ENCODE data around the gene LHX3. TPM values are rescaled to one million over a fixed set of nuclear protein-coding genes. Genes with fewer than 3 reads are reported as not detected.

The LHX3 gene
- total and polyA plus RNA-seq, 3 experiments from 2014 or later = not detected

- no peak overlapping the region for H3K27ac Mint-ChIP-seq
- ChIA-PET CTCF (no interaction called here), POLR2A (interaction anchor here (0.6 kb wide), 1 partner anchor 178 kb away, joined by 3 read pairs; no protein-coding TSS in a partner anchor)
- H3K4me1 Mint-ChIP-seq = no peaks in the 10 kb centered on the region
- Histone ChIP-seq H3K36me3 (ENCODE audit: insufficient read depth, low read length) (peaks cover 13% of the 10 kb centered on the region), H3K4me3 (ENCODE audit: low read length) (no peak overlapping the region), H3K27ac (ENCODE audit: low read depth, low read length) (no peak overlapping the region), H3K9me3 (ENCODE audit: low read length) (no peaks in the 10 kb centered on the region), H3K4me1 (ENCODE audit: insufficient read depth, low read length) (no peaks in the 10 kb centered on the region), H3K27me3 (ENCODE audit: insufficient read depth, low read length, poor library complexity, severe bottlenecking) (no peaks in the 10 kb centered on the region)
- no peaks in the 10 kb centered on the region for H3K27me3 Mint-ChIP-seq
- no peaks in the 10 kb centered on the region for H3K9me3 Mint-ChIP-seq
- peaks cover 17 to 86% (median 18%) of the 10 kb centered on the region in 3 donors for H3K36me3 Mint-ChIP-seq
- DNase-seq = no peak
- no peak overlapping the region for H3K4me3 Mint-ChIP-seq
Observed at GRCh38 chr9:136212345-136212950, 7.5 kb upstream of the LHX3 start.

DNA sequence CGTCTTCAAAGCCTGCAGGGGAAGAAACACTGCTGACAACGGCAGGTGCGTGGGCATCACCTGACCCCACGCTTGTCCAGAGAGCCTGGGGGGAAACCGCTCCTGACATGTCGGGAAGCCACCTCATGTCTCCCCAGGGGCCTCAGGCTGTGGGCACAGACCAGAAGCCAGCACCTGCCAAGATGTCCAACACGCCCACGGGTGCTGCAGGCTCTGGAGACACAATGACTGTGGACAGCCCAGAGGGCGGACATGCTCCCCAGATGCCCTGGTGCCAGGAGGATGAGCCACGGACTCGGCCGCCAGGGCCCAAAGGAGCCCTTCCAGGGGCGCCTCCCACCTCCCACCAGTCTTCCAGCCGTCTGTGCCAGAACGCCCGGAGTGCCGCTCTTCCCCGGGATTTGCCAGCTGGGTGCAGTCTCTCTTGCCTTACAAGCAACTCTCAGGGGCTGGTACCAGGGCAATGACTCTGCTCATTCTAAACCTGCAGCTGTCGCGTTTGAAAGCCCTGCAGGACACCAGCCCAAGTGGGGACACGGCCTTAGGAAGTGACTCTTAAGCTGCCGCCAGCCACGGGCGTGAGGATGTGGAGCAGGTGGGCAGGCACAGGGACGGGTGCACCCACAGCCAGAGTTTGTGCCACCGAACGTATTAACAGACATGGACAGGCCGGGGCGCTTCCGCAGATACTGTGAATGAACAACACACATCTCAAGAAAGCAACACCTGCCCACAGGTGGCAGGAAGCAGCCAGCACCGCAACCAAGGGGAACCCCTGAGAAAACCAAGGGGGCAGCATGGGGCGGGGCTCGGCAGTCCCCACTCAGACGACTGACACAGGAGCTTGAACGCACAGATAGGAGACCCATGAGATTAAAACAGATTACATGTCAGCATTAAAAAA, 6.8 kb upstream of the LHX3 start:
- Mint-ChIP-seq H3K9me3 (no peaks in the 10 kb centered on the region), H3K4me1 (peaks cover 0 to 1% (median 0%) of the 10 kb centered on the region in 3 donors)

GRCh38 chr9:136211006-136211405, 6.1 kb upstream of the LHX3 start:
- Mint-ChIP-seq H3K4me1 (peaks cover 0 to 3% (median 0%) of the 10 kb centered on the region in 3 donors), H3K9me3 (peaks cover 0 to 1% (median 0%) of the 10 kb centered on the region in 5 donors), H3K4me3 (no peak overlapping the region), H3K27me3 (peaks cover 0 to 2% of the 10 kb centered on the region in 2 donors), H3K36me3 (peaks cover 22 to 84% (median 29%) of the 10 kb centered on the region in 3 donors), H3K27ac (no peak overlapping the region)
- Histone ChIP-seq H3K4me3 (ENCODE audit: low read length) (no peak overlapping the region), H3K36me3 (ENCODE audit: insufficient read depth, low read length) (peaks cover 13% of the 10 kb centered on the region), H3K4me1 (ENCODE audit: insufficient read depth, low read length) (no peaks in the 10 kb centered on the region), H3K9me3 (ENCODE audit: low read length) (no peaks in the 10 kb centered on the region), H3K27ac (ENCODE audit: low read depth, low read length) (no peak overlapping the region), H3K27me3 (ENCODE audit: insufficient read depth, low read length, poor library complexity, severe bottlenecking) (no peaks in the 10 kb centered on the region)
- POLR2A ChIA-PET = no interaction called here
- no peak for DNase-seq
- CTCF ChIA-PET = no interaction called here

More for the DNA sequence above, 6.8 kb upstream of the LHX3 start:
- Mint-ChIP-seq H3K4me3 (no peak overlapping the region), H3K27me3 (no peaks in the 10 kb centered on the region), H3K27ac (no peak overlapping the region), H3K36me3 (peaks cover 19 to 86% (median 22%) of the 10 kb centered on the region in 3 donors)
- Histone ChIP-seq H3K27me3 (ENCODE audit: insufficient read depth, low read length, poor library complexity, severe bottlenecking) (no peaks in the 10 kb centered on the region), H3K9me3 (ENCODE audit: low read length) (no peaks in the 10 kb centered on the region), H3K4me3 (ENCODE audit: low read length) (no peak overlapping the region), H3K36me3 (ENCODE audit: insufficient read depth, low read length) (peaks cover 13% of the 10 kb centered on the region), H3K4me1 (ENCODE audit: insufficient read depth, low read length) (no peaks in the 10 kb centered on the region), H3K27ac (ENCODE audit: low read depth, low read length) (no peak overlapping the region)
- no peak for DNase-seq
- CTCF ChIA-PET = no interaction called here
- POLR2A ChIA-PET = no interaction called here

DNA sequence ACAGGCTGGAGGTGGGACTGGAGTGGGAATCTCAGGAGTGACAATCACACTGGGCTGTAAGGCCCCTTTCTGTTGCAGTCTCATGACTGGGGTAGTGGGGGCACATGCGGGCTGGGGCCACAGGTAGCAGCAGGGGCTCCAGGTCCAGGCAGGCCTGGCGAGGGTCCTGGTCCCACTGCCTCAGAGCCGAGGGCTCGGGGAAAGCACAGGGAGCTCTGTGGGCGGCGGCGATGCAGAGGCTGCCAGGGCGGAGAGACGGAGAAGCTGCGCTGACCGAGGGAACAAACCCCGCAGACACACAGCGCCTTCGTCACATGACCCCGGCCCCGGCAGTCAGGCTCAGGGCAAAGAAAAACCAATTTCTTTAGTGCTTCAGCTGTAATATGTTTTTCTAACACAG, 5.3 kb upstream of the LHX3 start:
- Mint-ChIP-seq H3K4me1 (peaks cover 0 to 3% (median 0%) of the 10 kb centered on the region in 3 donors), H3K9me3 (peaks cover 0 to 2% (median 0%) of the 10 kb centered on the region in 5 donors), H3K4me3 (no peak overlapping the region), H3K27me3 (peaks cover 0 to 4% of the 10 kb centered on the region in 2 donors), H3K27ac (no peak overlapping the region), H3K36me3 (peaks cover 22 to 77% (median 28%) of the 10 kb centered on the region in 3 donors)
- peaks cover 13% of the 10 kb centered on the region for H3K36me3 ChIP-seq (ENCODE audit: insufficient read depth, low read length)
- no peak for DNase-seq
- CTCF ChIA-PET = no interaction called here
- H3K4me3 ChIP-seq (ENCODE audit: low read length) = no peak overlapping the region
- no peaks in the 10 kb centered on the region for H3K4me1 ChIP-seq (ENCODE audit: insufficient read depth, low read length)
- POLR2A ChIA-PET = no interaction called here
- no peaks in the 10 kb centered on the region for H3K9me3 ChIP-seq (ENCODE audit: low read length)
- H3K27me3 ChIP-seq (ENCODE audit: insufficient read depth, low read length, poor library complexity, severe bottlenecking) = no peaks in the 10 kb centered on the region
- H3K27ac ChIP-seq (ENCODE audit: low read depth, low read length) = no peak overlapping the region

DNA sequence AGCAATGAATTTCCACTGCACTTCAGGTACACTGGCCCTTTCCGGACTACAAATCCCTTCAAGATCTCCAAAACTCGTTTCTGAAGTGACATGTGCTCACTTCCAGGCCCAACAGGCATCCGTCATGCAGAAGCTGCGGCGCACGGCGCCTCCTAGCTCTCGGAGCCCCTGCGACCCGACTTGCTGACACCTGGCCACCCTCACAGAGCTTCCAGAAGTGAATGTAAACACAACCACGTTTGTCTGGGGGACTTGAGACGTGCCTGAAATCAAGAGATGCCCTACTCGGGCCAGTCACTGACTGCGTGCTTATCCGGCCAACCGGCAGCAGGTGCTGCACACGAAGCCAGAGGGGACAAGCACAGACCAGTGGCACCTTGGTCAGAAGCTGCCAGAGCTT, 4.9 kb upstream of the LHX3 start:
- no peak overlapping the region for H3K4me3 Mint-ChIP-seq
- CTCF ChIA-PET = no interaction called here
- DNase-seq = no peak
- H3K4me1 ChIP-seq (ENCODE audit: insufficient read depth, low read length) = no peaks in the 10 kb centered on the region
- peaks cover 0 to 4% of the 10 kb centered on the region in 2 donors for H3K27me3 Mint-ChIP-seq
- POLR2A ChIA-PET = no interaction called here
- no peak overlapping the region for H3K27ac Mint-ChIP-seq
- H3K36me3 Mint-ChIP-seq = peaks cover 17 to 72% (median 23%) of the 10 kb centered on the region in 3 donors
- no peak overlapping the region for H3K27ac ChIP-seq (ENCODE audit: low read depth, low read length)
- H3K9me3 ChIP-seq (ENCODE audit: low read length) = no peaks in the 10 kb centered on the region
- H3K4me3 ChIP-seq (ENCODE audit: low read length) = no peak overlapping the region
- H3K4me1 Mint-ChIP-seq = peaks cover 0 to 3% (median 0%) of the 10 kb centered on the region in 3 donors
- H3K27me3 ChIP-seq (ENCODE audit: insufficient read depth, low read length, poor library complexity, severe bottlenecking) = no peaks in the 10 kb centered on the region
- peaks cover 10% of the 10 kb centered on the region for H3K36me3 ChIP-seq (ENCODE audit: insufficient read depth, low read length)
- peaks cover 0 to 2% (median 0%) of the 10 kb centered on the region in 5 donors for H3K9me3 Mint-ChIP-seq

GRCh38 chr9:136209232-136209631, 4.3 kb upstream of the LHX3 start:
- Mint-ChIP-seq H3K9me3 (peaks cover 0 to 2% (median 0%) of the 10 kb centered on the region in 5 donors), H3K27me3 (peaks cover under 1 to 5% of the 10 kb centered on the region in 2 donors), H3K36me3 (peaks cover 16 to 67% (median 18%) of the 10 kb centered on the region in 3 donors), H3K4me3 (no peak overlapping the region), H3K27ac (no peak overlapping the region), H3K4me1 (peaks cover 0 to 3% (median 0%) of the 10 kb centered on the region in 3 donors)
- Histone ChIP-seq H3K4me3 (ENCODE audit: low read length) (no peak overlapping the region), H3K27ac (ENCODE audit: low read depth, low read length) (no peak overlapping the region), H3K9me3 (ENCODE audit: low read length) (no peaks in the 10 kb centered on the region), H3K36me3 (ENCODE audit: insufficient read depth, low read length) (peaks cover 4% of the 10 kb centered on the region), H3K27me3 (ENCODE audit: insufficient read depth, low read length, poor library complexity, severe bottlenecking) (no peaks in the 10 kb centered on the region), H3K4me1 (ENCODE audit: insufficient read depth, low read length) (no peaks in the 10 kb centered on the region)
- POLR2A ChIA-PET = no interaction called here
- CTCF ChIA-PET = no interaction called here
- DNase-seq = no peak

GRCh38 chr9:136208675-136209074, 3.7 kb upstream of the LHX3 start:
- Histone ChIP-seq H3K27ac (ENCODE audit: low read depth, low read length) (no peak overlapping the region), H3K4me3 (ENCODE audit: low read length) (no peak overlapping the region), H3K9me3 (ENCODE audit: low read length) (no peaks in the 10 kb centered on the region), H3K4me1 (ENCODE audit: insufficient read depth, low read length) (no peaks in the 10 kb centered on the region), H3K36me3 (ENCODE audit: insufficient read depth, low read length) (no peaks in the 10 kb centered on the region), H3K27me3 (ENCODE audit: insufficient read depth, low read length, poor library complexity, severe bottlenecking) (no peaks in the 10 kb centered on the region)
- no peak for DNase-seq
- CTCF ChIA-PET = no interaction called here
- Mint-ChIP-seq H3K27me3 (peaks cover 4 to 10% of the 10 kb centered on the region in 2 donors), H3K27ac (no peak overlapping the region), H3K4me3 (no peak overlapping the region), H3K4me1 (peaks cover 0 to 3% (median 0%) of the 10 kb centered on the region in 3 donors), H3K9me3 (peaks cover 0 to 2% (median 0%) of the 10 kb centered on the region in 5 donors), H3K36me3 (peaks cover 12 to 61% (median 15%) of the 10 kb centered on the region in 3 donors)
- POLR2A ChIA-PET = no interaction called here

- Histone ChIP-seq H3K4me3 (ENCODE audit: low read length) (no peak overlapping the region), H3K9me3 (ENCODE audit: low read length) (no peaks in the 10 kb centered on the region), H3K4me1 (ENCODE audit: insufficient read depth, low read length) (no peaks in the 10 kb centered on the region), H3K27ac (ENCODE audit: low read depth, low read length) (no peak overlapping the region), H3K36me3 (ENCODE audit: insufficient read depth, low read length) (no peaks in the 10 kb centered on the region), H3K27me3 (ENCODE audit: insufficient read depth, low read length, poor library complexity, severe bottlenecking) (no peaks in the 10 kb centered on the region)
- ChIA-PET POLR2A (no interaction called here), CTCF (no interaction called here)
- H3K27ac Mint-ChIP-seq = no peak overlapping the region
- peaks cover 0 to 2% (median 0%) of the 10 kb centered on the region in 5 donors for H3K9me3 Mint-ChIP-seq
- no peak for DNase-seq
- H3K27me3 Mint-ChIP-seq = peaks cover 7 to 14% of the 10 kb centered on the region in 2 donors
- H3K36me3 Mint-ChIP-seq = peaks cover 7 to 50% (median 13%) of the 10 kb centered on the region in 3 donors
- H3K4me1 Mint-ChIP-seq = peaks cover 0 to 3% (median 0%) of the 10 kb centered on the region in 3 donors
- no peak overlapping the region for H3K4me3 Mint-ChIP-seq
Observed at GRCh38 chr9:136207616-136208015, 2.7 kb upstream of the LHX3 start.

Data from CD8-positive, alpha-beta memory T cell (primary cell).